GM12875 (cell line): ENCODE results near the gene CHPT1.
A peak's percentile ranks its signal among the peaks of the same experiment; 100 is the strongest.
"Not testable (repeated sequence)": the region's sequence is repeated elsewhere in the genome, so short reads cannot be mapped to it uniquely, and the experiment has no call there.

Experiments used
- H3K4me3 ChIP-seq: one replicate; pipeline ENCODE4 v1.5.1; 2011; ENCODE audit warnings: low read depth, low read length, control low read depth
- TF ChIP-seq, protein P1 (sequence below): IDR thresholded peaks from 2 replicates; pipeline ENCODE4 v1.5.1; 2011; ENCODE audit warnings: low read depth, mild to moderate bottlenecking, control low read depth, inconsistent platforms, low read length, moderate library complexity, borderline replicate concordance; ENCODE audit not compliant: insufficient read depth

The CHPT1 gene

DNA sequence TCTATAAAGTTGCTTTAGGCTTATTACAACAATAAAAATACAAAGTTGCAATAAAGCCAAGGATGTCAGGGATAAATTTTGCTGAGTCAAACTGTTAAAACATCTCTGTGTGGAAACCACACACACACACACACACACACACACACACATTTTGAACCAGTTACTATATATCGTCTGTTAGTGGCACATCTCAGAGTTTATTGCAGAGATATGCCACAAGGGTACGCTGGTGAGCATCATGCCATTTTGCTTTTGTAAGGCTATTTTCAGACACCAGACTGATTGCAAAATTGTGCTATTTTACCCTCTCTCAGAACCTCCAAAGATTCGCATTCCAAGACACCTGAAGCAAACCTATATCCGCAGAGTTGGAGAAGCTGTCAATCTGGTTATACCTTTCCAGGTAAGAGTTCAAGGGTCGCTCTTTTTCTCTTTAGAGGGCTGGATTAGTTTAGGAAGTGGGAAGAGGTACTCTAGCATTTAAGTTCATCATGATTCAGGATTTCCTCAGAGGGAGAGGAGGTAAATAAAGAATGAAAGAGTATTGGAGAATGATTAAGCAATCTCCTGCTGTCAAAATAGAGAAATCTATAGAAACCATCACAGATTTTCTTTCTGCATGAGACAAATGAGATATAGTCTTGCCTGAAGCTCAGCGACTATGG is 27.3 kb upstream of the CHPT1 start:
- H3K4me3 ChIP-seq, result no peak overlapping the region
- TF ChIP-seq, protein P1, sequence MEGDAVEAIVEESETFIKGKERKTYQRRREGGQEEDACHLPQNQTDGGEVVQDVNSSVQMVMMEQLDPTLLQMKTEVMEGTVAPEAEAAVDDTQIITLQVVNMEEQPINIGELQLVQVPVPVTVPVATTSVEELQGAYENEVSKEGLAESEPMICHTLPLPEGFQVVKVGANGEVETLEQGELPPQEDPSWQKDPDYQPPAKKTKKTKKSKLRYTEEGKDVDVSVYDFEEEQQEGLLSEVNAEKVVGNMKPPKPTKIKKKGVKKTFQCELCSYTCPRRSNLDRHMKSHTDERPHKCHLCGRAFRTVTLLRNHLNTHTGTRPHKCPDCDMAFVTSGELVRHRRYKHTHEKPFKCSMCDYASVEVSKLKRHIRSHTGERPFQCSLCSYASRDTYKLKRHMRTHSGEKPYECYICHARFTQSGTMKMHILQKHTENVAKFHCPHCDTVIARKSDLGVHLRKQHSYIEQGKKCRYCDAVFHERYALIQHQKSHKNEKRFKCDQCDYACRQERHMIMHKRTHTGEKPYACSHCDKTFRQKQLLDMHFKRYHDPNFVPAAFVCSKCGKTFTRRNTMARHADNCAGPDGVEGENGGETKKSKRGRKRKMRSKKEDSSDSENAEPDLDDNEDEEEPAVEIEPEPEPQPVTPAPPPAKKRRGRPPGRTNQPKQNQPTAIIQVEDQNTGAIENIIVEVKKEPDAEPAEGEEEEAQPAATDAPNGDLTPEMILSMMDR, result peak; percentile 60

DNA sequence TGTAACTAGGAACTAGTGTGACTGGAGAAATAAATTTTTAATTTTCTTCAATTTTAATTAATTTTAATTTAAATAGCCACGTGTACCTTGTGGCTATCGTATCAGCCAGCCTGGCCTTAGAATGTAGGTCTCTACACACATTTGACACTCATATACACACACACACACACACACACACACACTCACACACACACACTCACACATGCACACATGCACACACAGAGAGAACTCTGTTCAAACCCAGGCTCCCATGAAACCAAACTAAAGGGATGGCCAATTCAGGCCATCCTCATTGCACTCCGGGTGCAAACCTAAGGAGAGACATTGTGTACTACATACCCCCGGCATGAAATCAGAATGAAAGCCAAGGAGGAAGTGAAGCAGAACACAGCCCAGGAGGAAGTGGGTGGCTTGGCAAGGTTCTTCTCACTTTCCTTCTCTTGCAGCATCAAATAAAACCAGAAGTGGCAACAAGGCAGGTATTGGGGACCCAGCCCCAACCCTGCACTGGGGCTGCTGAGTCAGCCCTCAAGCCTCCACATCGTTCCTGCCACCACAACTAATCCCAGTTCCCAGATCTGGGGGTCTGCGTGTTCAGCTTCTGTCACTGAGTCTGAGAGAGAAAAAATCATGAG is 26.2 kb upstream of the CHPT1 start:
- no peak overlapping the region for H3K4me3 ChIP-seq
- TF ChIP-seq, protein P1, result no peak

DNA sequence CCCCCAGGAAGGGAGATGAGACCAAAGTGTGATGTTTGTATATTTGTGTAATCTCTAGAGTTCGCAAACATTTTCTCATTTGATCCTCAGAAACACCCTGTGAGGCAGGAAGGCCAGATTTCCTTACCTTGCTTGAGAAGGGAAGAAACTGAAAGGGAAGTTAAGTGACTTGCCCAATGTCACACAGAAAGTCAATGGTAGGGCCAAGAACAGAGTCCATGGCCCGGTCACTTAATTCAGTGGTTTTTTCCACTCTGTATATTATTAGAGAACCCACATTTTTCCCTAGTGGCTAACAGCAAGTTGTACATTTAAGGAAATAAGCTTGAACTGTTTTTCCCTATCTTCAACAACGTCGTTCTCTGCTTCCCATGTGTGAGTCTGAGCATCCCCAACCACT is 25.6 kb upstream of the CHPT1 start:
- no peak overlapping the region for H3K4me3 ChIP-seq
- TF ChIP-seq, protein P1, result no peak

DNA sequence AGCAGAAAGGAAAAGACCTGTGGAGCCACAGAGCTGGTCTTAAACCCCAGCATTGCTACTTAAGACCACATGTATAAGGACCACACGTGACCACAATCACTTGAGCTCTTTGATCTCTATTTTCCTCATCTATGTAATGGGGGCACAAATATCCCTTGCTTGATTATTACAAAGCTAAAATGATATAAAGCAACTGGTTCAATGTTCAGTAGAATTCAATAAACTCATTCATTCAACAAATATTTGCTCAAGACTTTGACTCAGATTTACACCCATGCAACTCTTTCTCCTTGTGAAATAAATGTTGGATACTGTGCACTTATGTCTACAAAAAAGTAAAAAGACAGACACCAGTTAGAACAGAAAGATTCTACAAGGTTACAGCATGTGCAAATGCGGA is 21.9 kb upstream of the CHPT1 start:
- TF ChIP-seq, protein P1, result no peak
- H3K4me3 ChIP-seq, result no peak overlapping the region

DNA sequence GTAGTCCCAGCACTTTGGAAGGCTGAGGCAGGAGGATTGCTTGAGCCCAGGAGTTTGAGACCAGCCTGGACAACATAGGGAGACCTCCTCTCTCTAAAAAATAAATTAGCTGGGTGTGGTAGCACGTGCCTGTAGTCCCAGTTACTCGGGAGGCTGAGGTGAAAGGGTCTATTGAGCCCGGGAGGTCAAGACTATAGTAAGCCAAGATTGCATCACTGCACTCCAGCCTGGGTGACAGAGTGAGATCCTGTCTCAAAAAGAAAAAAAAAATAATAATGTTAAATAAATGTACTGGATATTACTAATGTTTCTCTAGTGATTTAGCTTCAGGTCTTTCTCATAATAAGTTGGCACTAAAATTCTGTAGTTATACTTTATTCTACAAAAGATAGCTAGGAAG is 20.9 kb upstream of the CHPT1 start:
- H3K4me3 ChIP-seq, result not testable (repeated sequence)

DNA sequence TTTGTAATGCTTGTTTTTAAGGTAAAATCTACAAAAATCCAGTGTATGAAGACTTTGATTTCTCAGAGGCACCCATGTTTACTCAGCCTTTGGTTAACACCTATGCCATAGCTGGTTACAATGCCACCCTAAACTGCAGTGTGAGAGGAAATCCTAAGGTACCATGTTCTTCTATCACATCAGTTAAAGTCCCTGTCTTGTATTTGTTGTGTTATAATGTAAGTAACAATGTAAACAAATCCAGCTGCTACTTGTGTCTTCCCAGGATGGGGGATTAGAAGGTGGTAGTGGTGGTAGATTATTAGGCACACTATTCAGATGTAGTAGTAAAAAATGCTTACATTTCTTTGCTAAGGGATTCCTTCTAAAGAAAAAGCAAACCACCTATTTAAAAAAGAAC is 19.4 kb upstream of the CHPT1 start:
- TF ChIP-seq, protein P1, result no peak
- no peak overlapping the region for H3K4me3 ChIP-seq

DNA sequence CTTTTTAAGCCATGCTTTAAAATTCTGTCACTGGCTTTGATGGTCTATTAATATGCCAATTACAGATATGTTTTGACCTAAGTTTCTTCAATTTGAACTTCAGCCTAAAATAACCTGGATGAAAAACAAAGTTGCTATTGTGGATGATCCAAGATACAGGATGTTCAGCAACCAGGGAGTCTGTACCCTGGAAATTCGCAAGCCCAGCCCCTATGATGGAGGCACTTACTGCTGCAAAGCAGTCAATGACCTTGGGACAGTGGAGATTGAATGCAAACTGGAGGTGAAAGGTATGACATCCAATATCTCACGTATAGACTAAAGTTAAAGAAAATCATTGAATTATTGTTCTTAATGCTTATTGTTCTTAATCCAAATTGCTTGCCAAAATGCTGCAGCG is 17.2 kb upstream of the CHPT1 start:
- TF ChIP-seq, protein P1, result no peak
- H3K4me3 ChIP-seq, result no peak overlapping the region
